HG03354 (cell line): ENCODE data around the gene FBXO8.
"Not testable (repeated sequence)": the region's sequence is repeated elsewhere in the genome, so short reads cannot be mapped to it uniquely, and the experiment has no call there.

Experiments used
- ATAC-seq: cut with Tn5 transposase; IDR thresholded peaks from one replicate; pipeline ENCODE4 v1.9.1; 2021; ENCODE audit warnings: mild to moderate bottlenecking; ENCODE audit not compliant: unreplicated experiment, poor library complexity, severe bottlenecking

Gene FBXO8

DNA sequence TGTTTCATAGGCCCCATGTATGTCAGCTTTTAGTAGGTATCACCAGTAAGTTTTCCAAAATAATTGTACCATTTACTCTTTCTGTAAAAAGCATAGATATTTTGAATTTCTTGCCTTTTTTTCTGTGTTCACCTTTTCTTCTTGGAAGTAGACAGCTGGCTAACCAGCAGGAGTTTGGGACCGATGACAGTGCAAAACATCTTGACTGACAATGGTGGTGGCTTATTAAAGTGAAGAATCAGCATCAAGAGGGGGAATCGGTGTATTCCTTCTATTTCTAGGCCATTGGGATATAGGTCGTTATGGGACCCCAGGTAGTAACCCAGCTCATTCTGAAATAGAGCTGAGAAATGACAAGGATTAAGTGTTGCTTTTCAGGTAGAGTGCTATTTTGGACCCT lies 3.4 kb upstream of the FBXO8 start:
- ATAC-seq = no peak

DNA sequence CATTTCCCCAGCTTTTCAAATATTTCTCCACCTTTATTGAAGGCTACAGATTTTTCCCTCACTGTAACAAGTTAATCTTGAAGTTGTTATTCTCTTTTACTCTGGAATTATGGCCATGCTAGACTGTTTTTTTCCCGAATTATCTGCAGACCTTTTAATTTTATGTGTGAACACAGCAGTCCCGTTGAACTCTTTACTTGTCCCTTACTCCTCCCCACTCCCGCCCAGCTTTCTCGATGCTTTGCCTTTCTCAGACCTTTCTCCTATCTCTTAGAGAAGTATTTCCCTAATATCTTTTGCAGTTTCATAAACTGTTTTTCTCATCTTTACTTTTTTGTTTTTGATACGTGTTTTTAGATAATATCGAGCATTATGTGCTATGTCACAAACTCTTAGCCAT lies 1.0 kb upstream of the FBXO8 start:
- ATAC-seq = no peak

DNA sequence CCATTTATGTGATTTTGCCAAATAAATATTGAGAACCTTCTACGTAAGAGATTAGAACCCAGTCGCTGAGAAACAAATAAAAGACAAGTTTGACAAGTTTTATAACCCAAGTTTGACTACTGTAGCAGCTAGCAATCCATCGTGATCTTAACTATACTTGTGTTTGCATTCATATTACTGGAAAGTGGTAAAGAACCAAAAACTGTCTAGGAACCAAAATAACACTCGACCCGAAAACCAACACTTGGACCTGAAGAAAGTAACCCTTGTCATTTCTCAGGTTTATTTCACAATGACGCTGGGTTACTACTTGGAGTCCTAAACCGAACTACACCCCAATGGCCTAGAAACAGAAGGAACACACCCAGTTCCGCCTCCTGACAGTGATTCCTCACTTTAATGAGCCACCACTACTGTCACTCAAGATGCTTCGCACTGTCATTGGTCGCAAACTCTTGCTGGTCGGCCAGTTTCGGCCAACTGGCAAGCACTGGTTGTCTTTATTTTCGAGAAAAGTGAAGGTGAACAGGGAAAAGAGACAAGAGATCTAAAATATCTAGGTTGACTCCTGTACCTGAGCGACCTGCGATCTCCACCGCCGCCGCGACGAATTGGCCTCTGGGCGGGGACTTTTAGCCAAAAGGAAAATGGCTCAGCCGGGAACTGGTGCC lies 496 bp downstream of the FBXO8 start:
- ATAC-seq = peak; percentile 98

DNA sequence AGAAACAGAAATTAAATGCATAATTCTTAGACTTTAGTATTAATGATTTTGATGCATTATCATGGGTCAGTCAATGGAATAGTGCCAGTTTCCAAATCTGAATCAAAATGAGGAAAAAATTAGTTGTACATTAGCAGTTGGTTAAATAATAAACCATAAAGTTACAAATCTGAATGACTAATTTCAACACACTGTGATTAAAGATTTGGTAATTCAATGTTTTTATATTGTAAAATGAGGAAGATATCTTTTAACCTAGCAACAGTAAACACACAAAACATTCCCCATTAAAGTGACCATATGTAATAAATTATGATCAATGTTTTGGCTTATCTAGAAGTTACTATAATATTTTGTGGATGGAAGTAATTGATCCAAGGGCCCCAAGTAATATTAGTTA lies 1.6 kb downstream of the FBXO8 start:
- no peak for ATAC-seq

DNA sequence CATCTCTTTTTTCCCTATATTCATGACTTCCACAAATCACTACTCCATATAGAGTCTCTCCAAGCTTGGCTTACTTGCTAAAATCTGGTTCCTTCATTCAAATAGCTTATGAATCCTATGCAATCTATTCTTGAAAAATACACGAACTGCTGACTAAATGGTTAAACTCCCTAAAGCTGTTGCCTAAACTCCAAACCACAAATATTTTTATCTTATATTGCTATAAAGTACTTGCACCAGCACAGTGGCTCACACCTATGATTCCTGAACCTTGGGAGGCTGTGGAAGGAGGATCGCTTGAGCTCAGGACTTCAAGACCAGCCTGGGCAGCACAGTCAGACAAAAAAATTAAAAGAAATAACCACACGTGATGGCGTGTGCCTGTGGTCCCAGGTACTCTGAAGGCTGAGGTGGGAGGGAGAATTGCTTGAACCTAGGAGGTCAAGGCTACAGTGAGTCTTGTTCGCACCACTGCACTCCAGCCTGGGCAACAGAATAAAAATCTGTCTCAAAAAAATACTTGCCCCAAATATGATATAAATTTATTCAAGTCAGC lies 2.2 kb downstream of the FBXO8 start:
- no peak for ATAC-seq

DNA sequence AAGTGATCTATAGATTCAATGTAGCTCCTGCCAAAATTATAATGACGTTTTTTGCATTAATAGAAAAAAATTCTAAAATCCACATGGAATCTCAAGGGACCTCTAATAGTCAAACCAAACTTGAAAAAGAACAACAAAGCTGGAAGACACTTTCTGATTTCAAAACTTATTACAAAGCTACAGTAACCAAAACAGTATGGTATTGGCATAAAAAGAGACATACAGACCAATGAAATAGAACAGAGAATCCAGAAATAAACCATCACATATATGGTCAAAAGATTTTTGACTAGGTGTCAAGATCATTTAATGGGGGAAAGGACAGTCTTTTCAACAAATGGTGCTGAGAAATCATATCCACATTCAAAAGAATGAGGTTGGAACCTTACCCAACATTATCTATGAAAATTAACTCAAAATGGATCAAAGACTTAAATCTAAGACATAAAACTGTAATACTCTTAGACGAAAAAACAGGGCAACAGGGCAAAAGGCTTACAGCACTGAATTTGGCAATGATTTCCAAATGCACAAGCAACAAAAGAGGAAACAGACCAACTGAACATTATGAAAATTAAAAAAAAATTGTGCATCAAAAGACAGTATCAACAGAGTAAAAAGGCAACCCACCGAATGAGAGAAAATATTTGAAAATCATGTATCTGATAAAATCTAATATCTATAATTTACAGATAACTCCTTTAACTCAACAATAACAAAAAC lies 3.9 kb downstream of the FBXO8 start:
- no peak for ATAC-seq

DNA sequence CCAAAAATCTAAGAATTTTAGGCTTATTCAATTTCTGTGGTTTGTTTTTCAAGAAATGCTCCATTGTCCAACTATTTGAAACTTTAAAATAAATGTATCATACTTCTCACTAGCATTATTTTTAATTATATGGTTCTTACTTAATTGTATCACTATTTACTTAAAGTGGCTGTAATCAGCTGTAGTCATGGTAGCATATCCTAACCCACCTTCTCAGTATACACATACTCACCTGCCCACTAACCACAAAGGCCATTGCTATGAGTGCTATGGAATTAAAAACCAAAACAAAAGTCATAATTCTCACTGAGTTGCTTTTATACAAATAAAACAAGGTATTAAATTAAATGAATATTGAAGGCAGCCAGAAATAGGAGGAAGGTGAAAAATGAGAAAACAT lies 5.0 kb downstream of the FBXO8 start:
- ATAC-seq = peak; percentile 26

DNA sequence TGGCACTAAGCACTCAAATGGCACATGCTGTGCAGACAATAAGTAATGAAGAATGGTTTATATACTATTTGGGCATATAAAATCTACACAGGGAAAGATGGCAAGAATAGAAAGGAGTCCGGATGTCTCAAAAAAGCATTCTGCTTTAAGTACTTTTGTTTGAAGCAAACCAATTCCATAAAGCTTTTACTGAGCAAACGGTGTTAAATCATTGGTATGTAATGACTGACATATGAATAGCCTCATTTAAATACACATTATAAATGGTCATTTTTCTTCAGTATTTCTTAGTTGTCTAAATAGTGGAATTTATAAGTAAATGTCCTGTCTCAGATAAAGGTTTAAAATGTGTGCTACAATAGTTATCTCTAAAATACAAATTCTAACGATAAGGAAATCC lies 6.0 kb downstream of the FBXO8 start:
- no peak for ATAC-seq

DNA sequence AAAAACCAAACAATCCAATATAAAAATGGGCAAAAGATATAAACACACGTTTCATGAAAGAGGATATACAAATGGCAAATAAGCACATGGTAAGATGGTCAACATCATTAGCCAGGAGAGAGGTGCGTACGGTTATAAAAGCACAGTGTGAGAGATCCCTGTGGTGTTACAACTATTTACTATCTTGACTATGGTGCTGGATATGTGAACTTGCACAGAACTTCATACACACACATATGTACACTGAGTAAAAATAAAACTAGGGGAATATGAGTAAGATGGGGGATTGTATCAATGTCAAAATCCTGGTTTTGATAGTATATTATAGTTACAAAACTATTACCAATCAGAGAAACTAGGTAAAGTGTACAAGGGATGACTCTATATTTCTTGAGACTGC lies 8.4 kb downstream of the FBXO8 start:
- no peak for ATAC-seq

DNA sequence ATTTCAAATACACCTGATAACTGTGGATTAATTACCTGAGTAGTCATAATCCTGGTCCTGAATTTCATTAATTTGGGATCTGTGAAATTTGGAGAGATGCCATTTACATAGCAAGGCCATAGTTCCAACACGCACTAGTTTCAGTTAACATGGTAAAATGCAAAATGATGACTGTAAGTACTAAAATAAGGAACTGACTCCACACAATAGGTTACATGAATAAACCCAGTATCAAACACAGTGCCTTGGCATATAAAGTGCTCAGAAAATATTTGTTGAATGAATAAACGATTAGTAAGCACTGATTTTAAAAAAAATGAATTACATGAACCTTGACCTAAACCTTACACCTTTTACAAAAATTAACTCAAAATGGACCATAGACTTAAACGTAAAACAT lies 9.0 kb downstream of the FBXO8 start:
- no peak for ATAC-seq

DNA sequence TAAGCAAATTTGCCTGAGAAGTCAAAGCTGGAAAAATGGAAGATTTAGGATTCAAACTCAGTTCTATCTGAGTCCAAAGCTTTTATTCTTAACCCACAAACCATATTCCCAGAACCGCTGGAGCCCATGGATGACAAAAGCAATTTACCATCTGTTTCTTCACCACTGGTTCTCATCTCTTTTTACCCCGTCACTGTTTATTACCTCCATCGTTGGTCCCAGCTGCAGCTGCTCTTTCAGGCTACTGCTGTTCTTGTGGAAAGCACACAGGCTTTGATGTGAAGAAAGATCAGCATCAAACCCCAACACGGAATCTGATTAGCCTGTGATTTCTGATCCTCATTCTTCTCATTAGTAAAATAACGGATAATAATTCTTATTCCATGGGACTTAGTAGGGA lies 9.5 kb downstream of the FBXO8 start:
- no peak for ATAC-seq

DNA sequence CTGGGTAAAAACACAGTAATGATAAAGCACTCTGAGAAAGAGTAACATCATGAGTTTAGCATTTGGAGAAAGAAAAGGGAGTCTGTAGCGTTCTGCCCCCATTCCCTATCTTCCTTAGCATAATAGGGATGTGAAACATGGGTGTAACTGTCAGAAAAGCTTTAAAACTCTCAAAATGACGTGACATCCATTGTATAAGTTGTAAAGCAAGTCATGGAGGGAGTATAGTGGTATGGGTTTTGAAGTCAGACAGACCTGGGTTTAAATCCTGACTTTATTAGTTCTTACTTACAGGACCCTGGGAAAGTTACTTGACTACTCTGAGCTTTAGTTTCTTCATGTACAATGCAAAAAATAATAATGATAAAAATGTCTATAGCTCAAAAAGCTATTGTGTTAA lies 17.1 kb downstream of the FBXO8 start:
- no peak for ATAC-seq

DNA sequence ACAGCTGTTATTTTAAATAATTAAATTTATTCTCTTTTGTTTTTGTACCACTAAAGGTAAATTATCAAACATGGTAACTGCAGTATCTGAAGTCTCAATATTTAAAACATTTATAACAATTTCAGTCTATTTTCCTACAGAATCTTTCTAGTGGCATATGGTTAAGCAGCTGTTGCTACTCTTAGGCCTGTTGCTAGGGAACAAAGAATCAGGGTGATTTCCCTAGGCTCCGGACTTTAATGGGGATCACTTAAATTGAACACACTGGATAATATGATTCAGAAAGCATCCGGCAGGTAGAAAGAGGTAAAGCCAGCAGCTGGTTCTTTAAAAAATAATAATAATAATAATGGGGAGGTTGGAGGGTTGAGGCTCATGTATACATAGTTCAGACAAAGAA lies 17.6 kb downstream of the FBXO8 start:
- ATAC-seq = peak; percentile 48

DNA sequence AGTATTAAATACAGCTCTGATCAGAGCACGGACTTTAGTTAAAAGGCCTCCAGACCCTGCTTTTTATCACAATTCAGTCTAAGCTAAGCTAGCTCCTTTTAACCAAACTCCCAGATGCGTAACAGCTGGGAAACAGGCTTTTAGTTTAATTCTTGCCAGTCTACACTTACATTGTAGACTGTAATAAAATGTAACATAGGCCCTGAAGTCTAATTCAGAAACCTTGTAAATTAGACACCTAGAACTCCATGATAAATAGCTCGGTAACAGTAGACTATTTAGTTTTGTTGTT lies 20.1 kb downstream of the FBXO8 start:
- ATAC-seq = no peak

DNA sequence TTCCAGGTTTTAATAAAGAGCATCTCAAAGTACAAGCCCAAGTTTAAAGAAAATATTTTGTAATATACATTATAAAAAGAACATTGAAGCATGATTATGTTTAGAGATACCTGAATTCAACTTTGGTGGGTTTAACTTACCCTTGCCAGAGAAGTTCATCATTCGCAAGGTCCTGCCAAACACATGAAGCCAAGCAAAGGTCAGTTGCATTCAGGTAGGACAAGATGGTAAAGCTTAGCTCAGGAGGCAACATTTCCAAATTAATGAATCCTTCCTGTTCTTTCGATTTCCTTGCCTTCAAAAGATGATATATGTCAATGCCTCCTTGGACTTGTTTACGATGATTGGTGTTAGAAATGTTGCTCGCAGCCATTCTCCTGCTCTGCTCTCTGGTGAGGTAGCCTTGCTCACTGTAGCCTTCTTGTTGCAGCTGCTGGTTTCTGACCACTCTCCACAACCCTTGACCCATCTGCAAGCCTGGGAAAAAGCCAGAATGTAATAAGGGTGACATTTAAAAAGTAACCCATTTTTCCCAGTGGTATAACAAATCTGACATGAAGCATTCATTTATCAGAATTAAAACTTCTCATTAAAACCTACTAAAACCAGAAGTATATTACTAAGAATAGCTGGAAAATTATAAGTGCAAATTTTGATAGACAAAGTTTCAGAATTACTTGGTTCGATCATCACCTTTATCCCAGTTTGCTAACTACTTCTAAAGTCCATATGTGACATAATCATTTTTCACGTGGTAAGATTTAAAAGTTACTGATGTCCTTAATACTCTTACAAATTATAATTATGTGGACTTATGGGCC lies 20.6 kb downstream of the FBXO8 start:
- ATAC-seq = no peak

DNA sequence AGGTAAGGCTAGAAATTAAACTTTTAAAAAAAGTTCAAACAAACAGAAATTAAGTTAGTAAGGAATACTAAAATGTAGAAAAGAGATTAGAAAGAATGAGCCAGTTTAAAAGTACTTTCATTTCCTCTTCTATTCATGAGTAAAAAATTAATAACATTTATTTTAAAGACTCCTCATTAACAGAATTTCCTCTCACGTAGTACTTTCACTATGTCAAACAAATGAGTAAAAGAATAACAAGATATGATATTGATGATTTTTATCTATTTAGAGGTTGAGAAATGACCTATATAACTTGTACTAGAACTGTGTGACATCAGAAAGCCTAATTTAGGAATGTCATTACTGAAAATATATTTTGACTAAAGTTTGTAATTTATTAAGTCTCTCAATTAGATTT lies 22.0 kb downstream of the FBXO8 start:
- not testable (repeated sequence) for ATAC-seq

DNA sequence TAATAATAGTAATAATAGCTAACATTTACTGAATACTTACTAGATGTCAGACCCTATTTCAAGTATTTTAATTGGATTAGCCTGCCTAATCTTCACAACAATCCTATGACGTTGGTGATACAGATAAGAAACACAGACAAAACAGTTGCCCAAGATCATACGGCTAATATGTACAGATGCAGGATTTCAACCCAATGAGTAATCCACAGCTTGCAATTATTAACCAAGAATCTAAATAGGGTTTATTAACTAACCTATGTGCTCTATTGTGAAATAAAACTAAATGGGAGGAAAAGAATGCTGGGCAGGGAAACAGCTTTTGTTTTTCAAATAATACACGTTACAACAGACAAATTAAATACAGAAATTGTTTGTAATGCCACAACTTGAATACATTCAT lies 23.4 kb downstream of the FBXO8 start:
- ATAC-seq = peak; percentile 90

DNA sequence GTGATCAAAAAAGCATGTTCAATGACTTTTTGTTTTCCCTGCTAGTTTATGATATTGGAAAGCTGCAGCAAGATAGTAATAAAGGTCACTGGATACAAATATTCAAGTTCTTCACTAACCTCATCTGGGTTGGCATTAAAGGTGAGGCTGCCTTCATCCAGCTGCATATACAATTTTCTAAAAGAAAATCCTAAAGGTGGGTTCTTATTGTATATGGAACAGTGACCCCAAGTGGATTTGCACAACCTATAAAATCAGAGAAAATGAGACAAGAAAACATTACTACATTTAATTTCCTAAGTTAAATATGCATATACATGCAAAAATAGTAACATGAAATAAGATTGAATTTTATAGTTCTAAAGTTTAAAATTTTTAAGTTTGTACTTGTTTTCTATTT lies 23.9 kb downstream of the FBXO8 start:
- ATAC-seq = peak; percentile 26

DNA sequence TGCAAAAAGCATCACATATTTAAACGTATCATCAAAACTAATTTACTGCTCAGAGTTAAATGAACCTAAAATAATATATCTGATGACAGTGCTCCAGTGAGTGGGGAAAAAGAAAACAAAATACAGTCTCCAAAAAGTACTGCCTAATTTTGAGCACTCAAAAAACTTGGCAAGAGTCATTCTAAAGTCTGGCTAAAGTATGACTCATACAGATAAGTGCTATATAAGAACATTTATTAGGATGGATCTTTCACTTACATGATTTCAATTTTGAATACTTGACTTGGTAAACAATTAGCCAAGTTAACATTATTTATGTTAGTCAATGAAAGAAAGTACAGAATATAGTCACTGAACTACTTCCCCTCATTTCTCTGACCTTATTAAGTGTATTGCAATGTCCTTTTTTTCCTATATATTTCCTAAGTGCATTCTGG lies 27.2 kb downstream of the FBXO8 start:
- no peak for ATAC-seq

DNA sequence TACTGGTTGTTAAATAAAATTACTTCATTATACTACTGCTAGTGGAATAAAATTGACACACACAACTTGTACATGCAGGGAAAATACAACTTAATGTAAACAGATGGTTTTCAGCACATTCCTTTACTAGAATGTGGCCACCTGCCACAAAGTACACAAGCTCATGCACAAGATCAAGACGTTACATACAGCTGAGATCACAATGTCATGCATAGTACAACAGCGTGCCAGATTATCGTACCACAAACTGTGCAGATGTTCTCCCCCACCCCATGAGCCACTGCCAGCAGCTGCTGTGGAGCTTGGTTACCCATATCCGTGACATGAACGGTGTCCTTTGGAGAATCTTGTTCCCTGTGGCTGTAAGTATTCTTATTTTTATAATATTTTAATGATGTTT lies 27.7 kb downstream of the FBXO8 start:
- no peak for ATAC-seq

DNA sequence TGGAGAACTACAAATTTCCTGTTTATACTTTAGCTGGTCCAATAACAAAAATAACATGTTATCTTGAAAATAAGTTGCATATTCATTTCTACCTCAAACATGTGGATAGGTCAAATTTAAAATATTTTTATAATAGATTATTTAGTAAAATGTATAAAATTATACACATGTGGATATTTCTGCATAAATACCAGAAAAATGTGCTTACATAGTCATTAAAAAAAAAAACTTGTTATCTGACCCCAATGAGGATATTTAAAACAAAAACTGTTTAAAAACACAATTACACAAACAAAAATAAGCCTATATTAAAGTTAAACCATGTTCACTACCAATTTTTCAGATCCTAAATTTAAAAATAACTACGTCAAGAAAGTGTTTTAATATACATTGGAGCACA lies 28.1 kb downstream of the FBXO8 start:
- no peak for ATAC-seq
